Measurements from ENCODE around the gene RASD2.
A peak's percentile ranks its signal among the peaks of the same experiment; 100 is the strongest.
"Not testable (repeated sequence)": the region's sequence is repeated elsewhere in the genome, so short reads cannot be mapped to it uniquely, and the experiment has no call there.

The RASD2 gene

DNA sequence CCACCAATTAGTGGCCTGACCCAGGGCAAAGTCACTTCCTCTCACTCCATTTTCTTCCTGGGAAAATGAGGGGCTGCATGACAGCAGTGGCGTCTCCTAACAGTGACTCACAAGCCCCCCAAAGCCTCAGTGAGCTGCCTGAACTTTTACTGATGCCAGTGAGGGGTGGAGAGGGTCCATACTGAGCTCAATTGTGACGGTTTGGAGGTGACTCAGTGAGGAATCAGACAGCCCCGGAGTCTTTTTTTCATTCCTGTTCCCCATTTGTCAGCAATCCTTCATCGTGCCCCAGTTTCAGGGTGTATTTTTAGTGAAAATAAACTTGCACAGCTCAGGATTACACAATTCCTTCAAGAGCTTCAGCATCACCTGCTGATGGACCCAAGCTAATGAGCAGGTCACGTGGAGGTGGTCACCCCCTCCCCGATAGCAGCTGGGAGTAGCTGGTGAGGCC is 30.1 kb upstream of the RASD2 start:
- no peak for DNase-seq (ENCODE audit: low spot score)
- POLR2A ChIA-PET (ENCODE audit: low non-redundant PET): no interaction called here
- CTCF ChIA-PET: no interaction called here
- TF ChIP-seq, protein P1, sequence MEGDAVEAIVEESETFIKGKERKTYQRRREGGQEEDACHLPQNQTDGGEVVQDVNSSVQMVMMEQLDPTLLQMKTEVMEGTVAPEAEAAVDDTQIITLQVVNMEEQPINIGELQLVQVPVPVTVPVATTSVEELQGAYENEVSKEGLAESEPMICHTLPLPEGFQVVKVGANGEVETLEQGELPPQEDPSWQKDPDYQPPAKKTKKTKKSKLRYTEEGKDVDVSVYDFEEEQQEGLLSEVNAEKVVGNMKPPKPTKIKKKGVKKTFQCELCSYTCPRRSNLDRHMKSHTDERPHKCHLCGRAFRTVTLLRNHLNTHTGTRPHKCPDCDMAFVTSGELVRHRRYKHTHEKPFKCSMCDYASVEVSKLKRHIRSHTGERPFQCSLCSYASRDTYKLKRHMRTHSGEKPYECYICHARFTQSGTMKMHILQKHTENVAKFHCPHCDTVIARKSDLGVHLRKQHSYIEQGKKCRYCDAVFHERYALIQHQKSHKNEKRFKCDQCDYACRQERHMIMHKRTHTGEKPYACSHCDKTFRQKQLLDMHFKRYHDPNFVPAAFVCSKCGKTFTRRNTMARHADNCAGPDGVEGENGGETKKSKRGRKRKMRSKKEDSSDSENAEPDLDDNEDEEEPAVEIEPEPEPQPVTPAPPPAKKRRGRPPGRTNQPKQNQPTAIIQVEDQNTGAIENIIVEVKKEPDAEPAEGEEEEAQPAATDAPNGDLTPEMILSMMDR (conservative IDR thresholded peaks at IDR 0.05; ENCODE audit: low read depth): no peak
- no peak overlapping the region for H3K27ac ChIP-seq

DNA sequence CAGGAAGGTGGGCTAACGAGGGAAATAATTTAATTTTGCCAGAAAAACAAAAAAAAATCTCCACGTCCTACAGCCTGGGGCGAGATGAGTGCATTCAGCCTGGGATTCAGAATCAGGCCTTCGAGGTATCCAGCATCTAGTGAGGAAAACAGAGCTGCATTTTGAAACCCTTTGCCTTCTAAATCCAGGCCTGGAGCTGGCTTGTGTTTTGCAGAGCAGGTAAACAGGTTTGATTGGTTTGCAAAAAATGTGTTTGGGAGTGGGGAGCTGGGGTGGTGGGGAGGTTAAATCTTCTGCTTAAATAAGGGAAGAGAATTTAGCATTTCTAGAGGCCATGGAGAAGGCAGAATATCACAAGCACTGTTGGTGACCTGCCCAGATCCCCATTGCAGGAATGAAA is 29.7 kb upstream of the RASD2 start:
- TF ChIP-seq, protein P1 (conservative IDR thresholded peaks at IDR 0.05; ENCODE audit: low read depth): no peak
- ChIA-PET POLR2A (ENCODE audit: low non-redundant PET) (no interaction called here), CTCF (no interaction called here)
- DNase-seq (ENCODE audit: low spot score): no peak
- H3K27ac ChIP-seq: no peak overlapping the region

DNA sequence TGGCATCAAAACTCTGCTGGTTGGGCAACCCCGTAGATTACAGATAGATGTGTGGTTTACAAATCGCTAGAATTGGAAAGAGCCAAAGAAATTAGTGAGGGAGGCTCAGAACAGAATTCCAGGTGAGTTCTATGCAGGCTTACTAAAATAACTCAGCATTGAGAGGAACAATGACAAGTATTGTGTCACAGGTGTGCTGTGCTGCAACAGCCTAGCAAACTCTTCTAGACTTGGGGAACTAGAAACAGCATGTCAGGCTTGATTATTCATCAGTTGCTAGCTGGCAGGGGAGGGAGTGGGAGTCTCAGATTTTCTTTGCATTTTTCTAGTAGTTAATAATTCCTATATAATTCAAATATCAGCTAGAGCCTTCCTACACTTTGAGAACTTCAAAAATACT is 26.3 kb upstream of the RASD2 start:
- POLR2A ChIA-PET (ENCODE audit: low non-redundant PET): no interaction called here
- DNase-seq (ENCODE audit: low spot score): no peak
- TF ChIP-seq, protein P1 (conservative IDR thresholded peaks at IDR 0.05; ENCODE audit: low read depth): no peak
- H3K27ac ChIP-seq: no peak overlapping the region
- CTCF ChIA-PET: no interaction called here

- CTCF ChIA-PET; DNase-seq (ENCODE audit: low spot score); H3K27ac ChIP-seq; POLR2A ChIA-PET (ENCODE audit: low non-redundant PET): not testable (repeated sequence)
Measured at GRCh38 chr22:35515952-35516351, 24.7 kb upstream of the RASD2 start.

GRCh38 chr22:35516723-35517122 is 23.9 kb upstream of the RASD2 start:
- no peak for DNase-seq (ENCODE audit: low spot score)
- no peak overlapping the region for H3K27ac ChIP-seq
- CTCF ChIA-PET: interaction anchor here (0.7 kb wide), 1 partner anchor 599 kb away, joined by 4 read pairs; no protein-coding TSS in a partner anchor
- POLR2A ChIA-PET (ENCODE audit: low non-redundant PET): no interaction called here
- TF ChIP-seq, protein P1 (conservative IDR thresholded peaks at IDR 0.05; ENCODE audit: low read depth): no peak

DNA sequence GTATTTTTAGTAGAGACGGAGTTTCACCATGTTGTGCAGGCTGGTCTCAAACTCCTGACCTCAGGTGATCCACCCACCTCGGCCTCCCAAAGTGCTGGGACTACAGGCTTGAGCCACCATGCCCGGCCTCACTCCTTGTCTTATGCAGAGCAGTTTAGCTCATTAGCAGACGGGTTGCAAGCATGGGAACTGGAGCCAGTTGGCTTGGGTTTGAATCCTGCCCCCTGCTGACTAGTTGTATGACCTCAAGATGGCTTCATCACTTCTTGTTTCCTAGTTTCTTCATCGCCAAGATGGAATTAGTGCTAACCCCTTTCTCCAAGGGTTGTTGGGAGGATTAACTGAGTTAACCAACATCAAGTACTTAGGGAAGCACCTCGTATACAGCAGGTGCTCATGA is 23.4 kb upstream of the RASD2 start:
- ChIA-PET CTCF (interaction anchor here (0.7 kb wide), 1 partner anchor 599 kb away, joined by 4 read pairs; no protein-coding TSS in a partner anchor), POLR2A (ENCODE audit: low non-redundant PET) (no interaction called here)
- H3K27ac ChIP-seq: no peak overlapping the region
- no peak for DNase-seq (ENCODE audit: low spot score)
- TF ChIP-seq, protein P1 (conservative IDR thresholded peaks at IDR 0.05; ENCODE audit: low read depth): no peak

- TF ChIP-seq, protein P1 (conservative IDR thresholded peaks at IDR 0.05; ENCODE audit: low read depth): no peak
- ChIA-PET POLR2A (ENCODE audit: low non-redundant PET) (no interaction called here), CTCF (no interaction called here)
- no peak overlapping the region for H3K27ac ChIP-seq
- DNase-seq (ENCODE audit: low spot score): peak; percentile 20
Measured at GRCh38 chr22:35517769-35518530, 22.7 kb upstream of the RASD2 start.
